HG03558 (cell line): ENCODE results near the gene NEURL1.

Experiments used
- ATAC-seq: cut with Tn5 transposase; IDR thresholded peaks from one replicate; pipeline ENCODE4 v1.9.1; 2021; ENCODE audit warnings: moderate number of reproducible peaks; ENCODE audit not compliant: unreplicated experiment; ENCODE audit errors: extremely low read depth

Gene NEURL1

GRCh38 chr10:103638948-103639347, 145.4 kb downstream of the NEURL1 start:
- no peak for ATAC-seq

- no peak for ATAC-seq
Observed at GRCh38 chr10:103640436-103641181, 147.1 kb downstream of the NEURL1 start.

- no peak for ATAC-seq
Observed at GRCh38 chr10:103641326-103641725, 147.8 kb downstream of the NEURL1 start.
